ENCODE measurements around the gene ALCAM. TPM values are rescaled to one million over a fixed set of nuclear protein-coding genes. Genes with fewer than 3 reads are reported as not detected.

Gene ALCAM
- total and polyA plus RNA-seq, 2 of the 8 experiments (the other 6 are each of a cell fraction or from before 2014, with no cell fraction given) = 10.8 to 33.0 TPM

DNA sequence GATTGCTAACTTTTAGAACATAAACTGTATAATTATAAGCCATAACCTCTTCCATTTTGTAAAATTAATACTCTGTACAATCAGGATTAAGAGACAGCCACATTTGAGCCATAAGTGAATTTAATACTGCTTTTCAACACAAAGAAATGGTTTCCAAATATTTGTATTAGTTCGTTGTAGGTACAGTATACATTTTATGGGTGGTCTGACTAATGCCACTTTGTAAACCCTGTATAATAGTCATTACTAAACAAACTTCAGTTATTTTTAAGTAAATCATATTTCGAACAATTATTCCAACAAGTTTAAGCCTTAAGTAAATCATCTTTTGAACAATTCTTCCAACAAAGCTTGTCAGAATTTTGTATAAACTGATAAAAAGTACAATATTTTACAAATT is 11.0 kb downstream of the ALCAM start:
- H4K5ac ChIP-seq (ENCODE audit: insufficient read length, low read depth, low read length) = no peak overlapping the region
- H3K23ac ChIP-seq (ENCODE audit: insufficient read length) = no peak overlapping the region
- H2AFZ ChIP-seq (ENCODE audit: low read length) = no peak overlapping the region
- 89% methylated on average over 2 of the region's 2 CpGs; no CpG with 5 or more reads in 1 of the 2 experiments for WGBS, 2 experiments (ENCODE audit: extremely low coverage in 1 of 2, insufficient coverage in 1 of 2, insufficient read length in 1 of 2, insufficient replicate concordance in 2 of 2, low coverage in 1 of 2, low lambda C conversion rate in 2 of 2, missing lambda C conversion rate in 1 of 2)
- H3K18ac ChIP-seq (ENCODE audit: extremely low read depth, low read length) = no peak overlapping the region
- TF ChIP-seq JUN (IDR thresholded peaks at IDR 0.05; ENCODE audit: low read depth, low read length) = no peak
- no peak for TF ChIP-seq CEBPB (IDR thresholded peaks at IDR 0.05; ENCODE audit: low read depth, low read length)
- TF ChIP-seq RFX5 (IDR thresholded peaks at IDR 0.05; ENCODE audit: borderline replicate concordance, low read depth, low read length) = no peak
- TF ChIP-seq FOSL1 (IDR thresholded peaks at IDR 0.05; ENCODE audit: insufficient read depth, low read depth, low read length) = no peak
- TF ChIP-seq BACH1 (IDR thresholded peaks at IDR 0.05; ENCODE audit: low read length) = no peak
- TF ChIP-seq, protein P1, sequence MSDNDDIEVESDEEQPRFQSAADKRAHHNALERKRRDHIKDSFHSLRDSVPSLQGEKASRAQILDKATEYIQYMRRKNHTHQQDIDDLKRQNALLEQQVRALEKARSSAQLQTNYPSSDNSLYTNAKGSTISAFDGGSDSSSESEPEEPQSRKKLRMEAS (IDR thresholded peaks at IDR 0.05) = no peak
- no peak for TF ChIP-seq SRF (IDR thresholded peaks at IDR 0.05; ENCODE audit: low read depth, low read length)
- TF ChIP-seq SUZ12 (IDR thresholded peaks at IDR 0.05; ENCODE audit: low read length) = no peak
- no peak for TF ChIP-seq EP300 (IDR thresholded peaks at IDR 0.05; ENCODE audit: borderline replicate concordance in 1 of 2, low read depth in 2 of 2, low read length in 2 of 2)
- no peak for TF ChIP-seq GABPA (IDR thresholded peaks at IDR 0.05; ENCODE audit: borderline replicate concordance, insufficient read depth, low read length)
- no peak for TF ChIP-seq CBX5 (IDR thresholded peaks at IDR 0.05; ENCODE audit: low read depth, low read length)
- no peak for TF ChIP-seq TBP (IDR thresholded peaks at IDR 0.05; ENCODE audit: low read depth, low read length)
- TF ChIP-seq EZH2 (IDR thresholded peaks at IDR 0.05; ENCODE audit: low read depth, low read length, severe bottlenecking) = no peak
- FAIRE-seq (no peak), DNase-seq (ENCODE audit: low read depth in 1 of 2, low spot score in 2 of 2) (no peak)
- H3K56ac ChIP-seq (replicated peaks; ENCODE audit: insufficient read length, low read depth, low read length) = no peak overlapping the region
- H3K4me3 ChIP-seq (ENCODE audit: extremely low read depth in 1 of 4, insufficient read depth in 2 of 4, low read depth in 3 of 4, low read length in 4 of 4) = no peak overlapping the region
- no peaks in the 10 kb centered on the region for H3K9me3 ChIP-seq (ENCODE audit: insufficient read depth in 2 of 2, low read depth in 1 of 2, low read length in 1 of 2)
- no peak overlapping the region for H2BK120ac ChIP-seq (replicated peaks; ENCODE audit: low read depth, low read length)
- H2BK20ac ChIP-seq (ENCODE audit: low read length) = no peak overlapping the region
- H3K14ac ChIP-seq (ENCODE audit: insufficient read length) = no peak overlapping the region
- ChIA-PET POLR2A (ENCODE audit: partially characterized antibody) (no interaction called here), CTCF (ENCODE audit: partially characterized antibody) (no interaction called here)
- no peak overlapping the region for H4K91ac ChIP-seq (replicated peaks; ENCODE audit: insufficient read length, low read length)
- no peaks in the 10 kb centered on the region for H4K20me1 ChIP-seq (replicated peaks in 1 of 2; ENCODE audit: control insufficient read depth in 1 of 2, insufficient read depth in 2 of 2, low read length in 2 of 2)
- H2AK5ac ChIP-seq (ENCODE audit: low read depth, low read length) = no peak overlapping the region
- no peak overlapping the region for H2BK15ac ChIP-seq (ENCODE audit: low read length)
- no peaks in the 10 kb centered on the region for H3K23me2 ChIP-seq (ENCODE audit: low read depth, low read length)
- H3K79me1 ChIP-seq (ENCODE audit: low read depth, low read length) = no peaks in the 10 kb centered on the region
- H3K4me2 ChIP-seq (ENCODE audit: insufficient read depth in 1 of 2, low read depth in 2 of 2, low read length in 2 of 2) = no peak overlapping the region
- H2BK5ac ChIP-seq (ENCODE audit: low read depth, low read length) = no peak overlapping the region
- no peaks in the 10 kb centered on the region for H3K4me1 ChIP-seq (replicated peaks in 1 of 4; ENCODE audit: control insufficient read depth in 3 of 4, insufficient read depth in 4 of 4, low read length in 3 of 4)
- H2BK12ac ChIP-seq (ENCODE audit: low read depth, low read length) = no peak overlapping the region
- H3K36me3 ChIP-seq (ENCODE audit: control insufficient read depth in 2 of 4, insufficient read depth in 4 of 4, low read length in 3 of 4) = no peaks in the 10 kb centered on the region
- H3K27me3 ChIP-seq (replicated peaks in 1 of 4; ENCODE audit: control insufficient read depth in 3 of 4, extremely low read depth in 1 of 4, insufficient read depth in 3 of 4, low read length in 3 of 4) = no peaks in the 10 kb centered on the region
- H3K79me2 ChIP-seq (ENCODE audit: control insufficient read depth in 1 of 2, insufficient read depth in 2 of 2, low read length in 2 of 2) = peaks cover 0 to 82% of the 10 kb centered on the region in 2 experiments; a peak in 2 of 4 replicates
- H3K4ac ChIP-seq (replicated peaks; ENCODE audit: insufficient read length, low read depth, low read length) = no peak overlapping the region
- no peak overlapping the region for H3K9ac ChIP-seq (replicated peaks in 1 of 4; ENCODE audit: extremely low read depth in 1 of 4, low read depth in 3 of 4, low read length in 3 of 4)
- no peak overlapping the region for H4K8ac ChIP-seq (ENCODE audit: extremely low read depth, insufficient read depth, low read length)
- no peak overlapping the region for H3K27ac ChIP-seq (ENCODE audit: low read depth, low read length)

All from H1 (cell line).